NK-92 (cell line): ENCODE results near the gene HNRNPA0.

Source experiments
- DNase-seq: peaks from one replicate; lab custom pipeline; 2025; ENCODE audit not compliant: unreplicated experiment; lab: John Stamatoyannopoulos, UW

The HNRNPA0 gene

DNA sequence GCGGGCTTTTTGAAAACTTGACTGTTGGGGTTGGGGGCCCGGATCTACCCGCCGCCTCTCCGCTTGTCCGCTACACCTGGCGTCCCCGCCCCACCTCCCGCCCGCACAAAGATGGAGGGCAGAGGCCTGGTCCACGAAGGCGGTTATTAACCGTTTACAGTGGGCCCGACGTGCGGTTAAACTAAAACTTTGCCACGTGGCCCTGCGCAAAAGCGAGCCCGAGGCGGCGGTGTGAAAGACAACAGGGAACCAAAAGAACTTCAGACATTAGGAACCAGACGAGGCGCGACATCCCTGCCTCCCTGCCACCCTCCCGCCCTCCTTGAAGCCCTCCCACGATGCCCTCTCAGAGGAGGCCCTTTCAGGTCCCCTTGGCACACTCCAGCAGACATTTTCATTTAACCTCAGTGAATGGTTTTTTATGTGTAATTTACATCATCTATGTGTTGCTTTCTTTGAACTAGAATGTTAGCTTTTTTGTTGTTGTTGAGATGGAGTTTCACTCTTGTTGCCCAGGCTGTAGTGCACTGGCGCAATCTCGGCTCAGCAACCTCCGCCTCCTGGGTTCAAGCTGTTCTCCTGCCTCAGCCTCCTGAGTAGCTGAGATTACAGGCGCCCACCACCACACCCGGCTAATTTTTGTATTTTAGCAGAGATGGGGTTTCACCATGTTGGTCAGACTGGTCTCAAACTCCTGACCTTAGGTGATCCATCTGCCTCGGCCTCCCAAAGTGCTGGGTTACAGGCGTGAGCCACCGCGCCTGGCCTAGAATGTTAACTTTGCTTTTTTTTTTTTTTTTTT lies 999 bp upstream of the HNRNPA0 start:
- no peak for DNase-seq

DNA sequence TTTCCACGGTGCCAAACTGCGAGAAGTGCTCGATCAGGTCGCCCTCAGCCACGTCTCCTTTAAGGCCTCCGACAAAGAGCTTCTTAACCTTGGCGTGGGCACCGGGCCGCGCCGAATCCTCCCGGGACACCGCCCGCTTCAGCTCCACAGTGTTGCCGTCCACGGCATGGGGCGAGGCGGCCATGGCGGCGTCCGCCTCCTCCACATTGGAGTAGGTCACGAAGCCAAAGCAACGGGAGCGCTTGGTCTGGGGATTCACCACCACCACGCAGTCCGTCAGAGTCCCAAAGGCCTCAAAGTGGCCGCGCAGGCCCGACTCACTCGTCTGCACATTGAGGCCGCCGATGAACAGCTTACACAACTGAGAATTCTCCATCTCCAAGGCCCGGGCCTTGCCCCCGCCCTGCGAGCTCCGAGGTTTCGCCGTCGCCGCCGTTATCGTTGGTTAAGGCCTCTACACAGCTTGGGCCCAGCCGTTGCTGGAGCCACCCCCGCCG lies 424 bp downstream of the HNRNPA0 start:
- no peak for DNase-seq

DNA sequence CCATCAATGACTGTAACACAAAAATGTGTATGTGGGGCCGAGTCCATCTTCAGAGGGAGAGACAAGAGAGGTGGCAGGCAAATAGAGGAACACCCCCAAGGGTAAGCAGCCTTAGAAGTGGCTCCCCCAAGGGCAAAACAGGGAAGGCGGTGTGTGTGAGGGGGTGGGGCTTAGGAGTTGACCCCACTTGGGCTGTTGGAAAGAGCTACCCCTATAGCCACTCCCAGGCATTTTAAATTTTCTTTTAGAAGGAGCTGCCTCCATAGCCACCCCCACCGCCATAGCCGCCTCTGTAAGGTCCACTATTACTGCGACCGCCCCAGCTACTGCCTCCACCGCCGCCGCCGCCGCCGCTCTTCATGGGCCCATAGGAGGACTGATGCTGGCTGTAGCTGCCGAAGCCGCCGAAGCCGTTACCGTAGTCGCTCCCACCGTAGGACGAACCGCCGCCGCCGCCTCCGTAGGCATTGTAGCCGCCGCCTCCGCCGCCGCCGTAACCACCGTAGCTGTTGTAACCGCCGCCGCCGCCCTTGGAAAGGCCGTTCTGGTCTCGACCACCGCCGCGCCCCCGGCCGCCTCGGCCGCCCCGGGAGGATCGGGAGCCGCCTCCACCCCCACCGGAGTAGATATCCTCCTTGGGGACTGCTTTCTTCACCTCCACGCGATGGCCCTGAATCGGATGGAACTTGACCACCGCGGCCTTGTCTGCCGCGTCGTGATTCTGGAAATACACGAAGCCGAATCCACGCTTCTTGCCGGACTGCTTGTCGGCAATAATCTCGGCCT lies 1.1 kb downstream of the HNRNPA0 start:
- no peak for DNase-seq

DNA sequence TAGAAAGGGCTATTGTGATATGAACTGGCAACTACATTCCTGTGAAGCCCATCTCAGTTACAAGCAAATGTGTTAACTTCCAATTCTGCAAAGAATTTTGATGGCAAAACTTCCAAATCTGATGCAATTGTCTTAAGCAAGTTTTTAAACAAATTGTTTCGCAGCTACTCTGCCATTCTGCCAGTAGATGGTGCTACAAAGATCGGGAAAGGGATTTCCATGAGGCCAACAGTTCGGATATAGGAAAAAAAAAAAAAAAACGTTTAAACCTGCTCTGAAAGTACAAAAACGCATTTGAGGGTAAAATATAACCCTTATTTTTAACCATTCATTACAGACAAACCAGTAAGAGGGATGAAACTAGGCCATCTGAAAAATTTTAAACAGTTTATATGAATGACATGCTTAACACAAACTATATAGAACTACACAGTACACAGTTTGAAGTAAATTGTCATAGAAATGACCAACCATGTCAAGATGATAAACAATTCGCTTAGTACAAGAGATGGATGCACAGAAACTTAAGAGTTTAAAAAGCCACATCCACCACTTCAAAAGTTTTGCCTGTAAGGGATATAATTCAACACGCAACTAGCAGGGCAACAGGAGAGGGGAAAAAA lies 2.2 kb downstream of the HNRNPA0 start:
- DNase-seq = no peak

DNA sequence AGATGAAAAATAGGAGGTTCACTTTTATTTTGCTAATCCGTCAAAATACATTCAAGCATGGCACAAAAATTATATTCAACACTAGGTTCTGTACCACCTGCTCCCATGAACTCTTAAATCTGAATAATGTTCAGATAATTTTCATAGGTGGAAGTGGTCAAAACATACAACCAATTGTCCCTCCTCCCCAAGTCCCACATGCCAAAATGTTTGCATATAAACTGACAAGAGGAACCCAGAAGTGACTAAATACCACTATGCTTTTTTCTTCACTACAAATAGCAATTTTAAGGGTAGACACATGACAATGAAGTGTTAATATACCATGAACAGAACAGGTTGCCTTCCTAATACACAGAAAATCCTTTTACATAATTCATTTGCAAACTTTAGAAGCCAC lies 3.7 kb downstream of the HNRNPA0 start:
- DNase-seq = no peak

DNA sequence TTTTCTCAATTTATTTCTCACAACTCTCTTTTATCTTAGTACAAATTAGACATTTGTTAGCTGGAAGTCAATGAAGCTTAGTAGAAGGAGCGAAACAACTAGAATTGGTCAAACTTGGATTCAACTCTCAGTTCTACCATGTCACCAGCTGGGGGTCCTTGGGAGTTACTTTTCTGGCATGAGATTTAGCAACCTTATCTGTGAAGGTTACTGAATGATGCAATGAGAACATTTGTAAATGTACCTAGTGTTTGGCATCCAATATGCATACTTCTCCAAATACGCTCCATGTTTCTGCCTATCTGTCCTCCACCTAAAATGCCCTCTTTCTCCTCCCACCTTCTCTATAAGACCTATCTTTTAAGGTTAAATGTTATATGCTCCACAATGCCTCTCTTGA lies 6.3 kb downstream of the HNRNPA0 start:
- DNase-seq = no peak

DNA sequence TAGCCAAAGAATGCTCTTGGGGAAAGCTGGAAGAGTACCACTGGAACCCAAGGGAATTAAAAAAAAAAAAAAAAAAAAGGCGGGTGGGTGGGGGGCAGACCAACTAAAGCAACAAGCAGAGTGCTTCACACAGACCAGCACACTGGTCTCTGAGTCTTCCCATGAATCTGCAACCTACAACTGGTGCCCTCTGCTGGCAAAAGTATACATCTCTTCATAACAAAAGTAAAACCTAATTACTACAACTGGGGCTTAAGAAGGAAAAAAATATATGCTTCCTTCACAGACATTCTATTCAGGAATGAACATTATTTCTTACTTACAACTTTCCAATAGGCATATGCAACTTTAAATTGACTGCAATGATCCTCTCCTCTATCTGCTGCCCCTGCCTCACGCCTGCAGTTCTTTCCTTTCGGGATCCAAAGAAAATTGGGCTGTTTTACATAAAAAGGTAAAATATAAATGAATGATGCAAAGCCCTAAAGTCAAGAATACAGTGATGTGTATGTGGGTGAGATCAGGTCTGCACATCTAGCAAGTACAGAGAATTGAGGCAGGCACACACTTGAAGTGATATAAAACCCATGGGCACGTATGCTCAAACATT lies 11.0 kb downstream of the HNRNPA0 start:
- DNase-seq = no peak

DNA sequence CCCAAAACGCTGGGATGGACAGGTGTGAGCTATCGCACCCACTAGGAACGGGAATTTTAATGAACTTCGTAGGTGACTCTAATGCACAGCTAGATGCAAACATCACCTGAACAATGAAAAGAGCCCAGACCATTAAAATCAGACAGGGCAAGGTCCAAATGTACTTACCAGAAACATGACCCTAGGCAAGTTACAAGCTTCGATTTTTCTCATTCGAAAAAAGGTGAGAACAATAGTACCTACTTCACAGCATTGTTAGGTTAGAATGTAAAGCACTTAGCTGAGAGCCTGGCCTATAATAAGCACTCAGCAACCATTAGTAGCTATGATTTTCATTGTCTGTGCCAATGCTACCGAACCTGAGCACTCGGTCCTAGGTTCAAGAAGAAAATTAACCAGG lies 12.4 kb downstream of the HNRNPA0 start:
- no peak for DNase-seq

DNA sequence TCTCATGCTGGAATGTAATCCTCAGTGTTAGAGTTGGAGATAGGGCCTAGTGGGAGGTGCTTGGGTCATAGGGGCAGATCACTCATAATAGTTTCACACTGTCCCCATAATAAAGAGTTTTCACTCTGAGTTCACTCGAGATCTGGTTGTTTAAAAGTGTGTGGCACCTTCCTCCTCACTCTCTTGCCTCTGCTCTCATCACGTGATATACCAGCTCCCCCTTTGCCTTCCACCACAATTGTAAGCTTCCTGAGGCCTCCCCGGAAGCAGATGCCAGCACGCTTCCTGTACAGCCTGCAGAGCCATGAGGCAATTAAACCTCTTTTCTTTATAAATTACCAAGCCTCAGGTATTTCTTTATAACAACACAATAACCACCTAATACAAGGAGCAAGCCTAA lies 14.4 kb downstream of the HNRNPA0 start:
- DNase-seq = no peak

DNA sequence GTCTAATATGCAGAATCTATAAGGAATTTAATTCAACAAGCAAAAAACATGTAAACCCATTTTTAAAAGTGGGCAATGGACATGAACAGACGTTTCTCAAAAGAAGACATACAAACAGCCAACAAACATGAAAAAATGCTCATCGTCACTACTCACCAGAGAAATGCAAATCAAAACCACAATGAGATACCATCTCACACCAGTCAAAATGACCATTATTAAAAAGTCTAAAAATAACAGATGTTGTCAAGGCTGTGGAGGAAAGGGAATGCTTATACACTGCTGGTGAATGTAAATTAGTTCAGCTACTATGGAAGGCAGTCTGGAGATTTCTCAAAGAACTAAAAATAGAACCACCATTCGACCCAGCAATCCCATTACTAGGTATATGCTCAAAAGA lies 15.2 kb downstream of the HNRNPA0 start:
- no peak for DNase-seq

DNA sequence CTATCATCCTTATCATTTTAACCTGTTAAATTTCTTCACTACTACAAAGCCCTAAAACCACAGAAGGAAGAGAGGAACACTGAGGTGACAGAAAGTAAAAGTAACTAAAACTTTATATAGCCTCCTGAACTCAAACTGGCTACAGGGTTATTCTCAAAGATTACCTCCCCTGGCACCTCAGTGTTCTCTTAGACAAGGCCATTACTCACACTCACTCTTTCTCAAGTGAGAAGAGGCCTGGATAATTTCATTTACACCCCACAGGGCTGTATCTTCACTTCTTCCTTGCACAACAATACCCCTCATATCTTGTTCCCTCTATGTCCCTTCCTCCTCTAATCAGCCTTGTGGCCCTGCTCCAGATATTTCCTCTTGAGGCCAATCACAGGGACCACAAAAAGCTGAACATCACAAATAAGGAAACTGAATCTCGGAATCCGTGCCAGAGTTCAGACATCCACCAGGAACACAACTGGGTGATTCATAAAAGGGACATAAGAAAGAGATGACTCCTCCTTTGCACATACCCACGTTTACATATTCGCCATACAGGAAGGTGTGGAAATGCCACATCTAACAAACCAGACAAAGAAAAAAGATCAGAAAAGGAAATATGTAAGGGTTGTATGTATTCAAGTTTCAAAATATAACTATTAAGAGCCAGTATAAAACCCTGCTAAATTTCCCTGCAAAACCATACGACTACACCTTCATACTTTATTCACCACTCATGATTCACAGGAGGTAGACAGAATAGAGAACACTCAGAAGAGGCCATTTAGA lies 16.6 kb downstream of the HNRNPA0 start:
- DNase-seq = no peak

DNA sequence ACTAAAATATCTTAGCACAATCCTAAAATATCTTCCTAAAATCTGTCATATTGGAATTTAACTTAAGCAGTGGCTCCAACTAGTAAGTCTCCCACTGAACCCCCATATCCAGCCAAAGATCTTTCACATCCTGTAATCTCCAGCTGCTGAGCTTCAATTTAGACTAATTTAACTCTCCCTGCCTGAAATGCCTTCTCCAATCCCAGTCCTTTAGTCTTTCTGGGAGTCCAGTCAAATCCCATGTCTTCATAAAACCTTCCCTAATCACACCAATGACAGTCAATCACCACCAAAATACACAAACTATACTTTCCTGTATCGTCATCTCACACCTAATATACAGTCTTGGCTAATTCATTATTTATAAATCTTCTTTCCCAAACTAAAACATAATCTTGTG lies 17.7 kb downstream of the HNRNPA0 start:
- no peak for DNase-seq

DNA sequence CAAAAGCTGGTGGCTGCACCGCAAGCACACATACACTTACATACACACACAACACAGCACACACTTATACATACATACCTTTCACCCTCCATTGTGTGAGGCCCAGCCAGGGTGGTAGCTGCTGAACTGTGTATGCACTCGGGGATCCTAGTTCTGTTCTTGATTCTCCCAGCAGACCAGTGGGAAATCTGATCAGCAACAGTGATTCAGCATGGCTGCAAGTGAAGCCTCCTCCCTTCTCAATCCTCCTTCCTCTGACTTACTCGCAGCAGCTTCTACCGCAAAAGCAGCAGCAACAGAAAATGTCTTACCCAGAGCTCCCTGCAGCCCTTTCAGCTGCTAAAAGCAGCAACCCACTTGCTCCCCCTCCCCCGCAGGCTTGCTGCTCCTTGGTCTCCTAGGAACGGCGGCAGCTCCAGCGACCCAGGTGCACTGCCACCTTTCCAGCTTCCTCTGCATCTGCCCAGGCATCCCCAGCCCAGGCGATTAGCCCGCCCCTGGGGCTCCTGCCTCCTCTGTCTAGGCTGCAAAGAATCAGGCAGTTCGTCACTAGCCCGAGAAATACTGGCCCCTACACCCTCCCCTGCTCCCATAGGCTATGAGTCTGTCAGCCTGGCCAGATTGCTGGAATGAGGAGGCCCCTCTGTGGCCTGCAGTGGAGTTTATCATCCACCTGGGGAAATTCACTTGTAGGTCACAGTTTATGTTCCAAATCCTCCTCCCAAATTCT lies 18.4 kb downstream of the HNRNPA0 start, which contains the start of gene KLHL3:
KLHL3 (minus strand) TSS at position 535 of the 730 bp plus-strand sequence; CDS start at position 92, 443 bp downstream.
- DNase-seq = no peak

DNA sequence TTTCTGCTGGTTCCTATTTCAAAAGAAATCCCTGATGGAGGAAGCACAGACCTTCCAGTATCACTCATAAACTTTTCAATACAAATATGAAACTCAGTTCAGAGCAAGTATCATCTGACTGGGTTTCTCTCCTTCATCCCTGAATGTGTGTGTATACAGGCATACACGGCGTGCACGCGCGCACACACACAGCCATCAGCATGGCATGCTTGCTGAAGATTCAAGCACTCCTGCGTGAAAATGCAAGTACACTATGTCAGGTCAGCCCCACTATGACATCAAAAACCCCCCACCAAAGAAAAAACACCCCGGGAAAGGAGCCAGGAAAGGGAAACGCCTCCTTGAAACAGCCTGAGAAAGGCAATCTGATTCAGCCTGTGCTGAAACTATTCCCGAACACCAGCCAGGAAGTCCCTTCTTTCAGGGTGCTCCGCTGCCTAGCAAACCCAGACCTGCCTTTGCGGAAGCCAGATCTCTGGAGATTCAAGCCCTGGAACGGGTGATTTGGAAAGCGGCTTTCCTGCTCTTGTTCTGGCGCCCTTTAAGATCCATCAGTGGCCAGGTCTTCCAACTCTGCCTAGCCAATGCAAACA lies 19.1 kb downstream of the HNRNPA0 start:
- DNase-seq = no peak

DNA sequence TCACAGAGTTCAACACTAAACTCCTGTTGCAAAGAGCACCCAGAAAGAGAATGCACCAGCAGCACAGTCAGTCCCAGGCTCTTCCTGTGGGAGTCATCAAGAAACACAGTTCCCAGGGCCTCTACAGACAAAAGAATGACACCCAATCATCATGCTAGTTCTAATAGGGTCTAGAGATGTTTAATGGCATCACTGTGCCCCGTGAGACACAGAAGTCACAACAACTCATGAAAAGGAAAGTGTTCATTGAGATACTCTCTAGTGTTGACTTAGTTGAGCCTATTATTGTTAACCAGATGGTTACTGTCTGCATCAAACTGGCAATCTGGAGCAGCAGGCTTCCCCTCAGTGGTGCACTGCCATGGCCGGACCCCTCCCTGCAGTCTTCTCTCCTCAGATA lies 19.8 kb downstream of the HNRNPA0 start:
- no peak for DNase-seq

DNA sequence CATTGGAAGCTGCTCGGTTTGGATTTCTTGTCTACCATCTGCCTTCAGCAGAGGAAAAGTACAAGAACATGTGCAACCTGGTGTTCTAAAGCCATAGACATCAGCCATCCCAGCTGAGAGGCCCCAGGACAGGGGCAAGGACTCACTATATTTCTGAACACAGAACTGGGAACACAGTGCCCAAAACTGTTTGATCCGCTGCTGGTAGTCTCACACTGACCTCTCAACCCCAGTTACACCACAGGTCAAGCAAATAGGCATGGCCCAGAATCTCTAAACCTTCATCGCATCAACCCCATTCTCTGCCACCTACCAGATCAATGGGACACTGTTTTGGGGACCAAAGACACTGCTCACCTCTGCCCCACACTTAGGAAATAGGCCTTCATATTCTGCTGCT lies 20.2 kb downstream of the HNRNPA0 start:
- DNase-seq = no peak

DNA sequence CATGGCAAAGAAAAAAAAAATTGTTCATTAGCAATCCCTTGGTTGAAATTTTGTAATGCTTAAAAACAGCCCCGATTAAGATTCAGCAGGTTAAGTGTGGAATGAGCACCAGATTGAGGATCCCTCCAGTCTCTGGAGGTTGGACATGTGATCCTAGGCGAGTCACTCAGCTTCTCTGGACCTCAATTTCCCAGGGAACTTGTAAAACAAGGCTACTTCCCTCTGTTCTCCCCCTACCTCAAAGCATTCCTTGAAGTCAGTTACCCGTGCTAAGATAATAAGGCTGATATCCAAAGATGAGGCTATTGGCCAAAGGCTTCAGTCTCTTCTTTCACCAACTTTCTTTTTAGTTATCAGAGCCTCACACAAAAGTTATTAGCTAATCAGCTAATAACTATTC lies 21.2 kb downstream of the HNRNPA0 start:
- DNase-seq = no peak

DNA sequence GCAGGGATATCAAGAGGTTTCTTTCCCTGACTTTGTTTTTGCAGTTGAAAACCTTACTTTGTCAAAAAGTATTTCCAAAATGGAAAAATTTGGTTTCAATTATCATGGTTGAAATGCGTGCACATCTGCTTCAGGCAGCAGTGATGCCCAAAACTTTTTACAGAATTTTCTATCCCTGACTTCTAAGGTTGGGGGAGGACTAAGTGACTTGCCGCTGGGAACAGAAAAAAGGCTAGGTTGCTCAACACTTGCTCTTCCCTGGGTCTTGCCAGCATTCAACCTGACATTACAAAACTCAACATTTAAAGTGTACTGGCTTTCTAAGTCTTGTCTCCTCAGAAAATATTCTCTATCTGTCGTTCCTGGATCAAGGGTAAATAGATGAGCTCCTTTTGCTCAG lies 23.0 kb downstream of the HNRNPA0 start:
- no peak for DNase-seq

DNA sequence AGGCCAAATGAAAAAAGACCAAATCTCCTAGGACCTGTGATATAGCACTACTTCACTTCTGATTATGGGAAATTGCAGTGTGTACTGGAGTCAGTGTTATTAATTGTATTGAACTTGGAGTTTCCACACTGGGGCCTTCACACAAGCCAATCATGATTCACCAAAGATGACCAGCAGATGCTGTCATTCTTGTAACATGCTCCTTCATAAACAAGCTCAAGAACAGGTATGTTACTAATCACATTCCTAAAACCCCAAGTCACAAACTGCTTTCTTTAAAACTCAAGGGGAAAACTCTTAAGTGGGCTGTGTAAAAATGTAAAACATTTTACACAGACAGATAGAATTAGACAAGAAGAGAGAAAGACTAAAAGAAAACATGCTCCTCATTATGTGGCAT lies 23.8 kb downstream of the HNRNPA0 start:
- no peak for DNase-seq

DNA sequence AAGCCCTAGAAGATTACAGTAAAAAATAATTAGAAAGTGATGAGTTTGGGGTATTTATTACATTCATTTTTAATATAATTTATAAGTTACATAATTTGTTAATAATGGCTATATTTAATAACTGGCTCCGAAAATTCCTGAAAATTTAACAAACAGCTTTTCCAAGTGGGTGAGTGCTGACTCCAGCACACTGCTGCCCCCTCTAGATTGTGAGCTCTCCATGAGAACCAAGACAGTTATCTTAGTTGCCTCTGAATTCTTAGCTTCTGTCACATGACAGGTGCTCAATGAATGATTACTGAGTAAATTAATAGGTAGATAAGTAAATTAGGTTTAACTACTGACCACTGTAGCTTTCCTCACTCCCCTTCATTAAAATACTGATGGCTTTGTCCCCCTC lies 26.1 kb downstream of the HNRNPA0 start:
- DNase-seq = no peak
